OCI-LY7 (cell line): ENCODE data around the gene SYTL3. TPM values are rescaled to one million over a fixed set of nuclear protein-coding genes. Genes with fewer than 3 reads are reported as not detected.

Experiments
- BruUV-seq: library from RNA; stranded (reverse); fragments of 400-500 nt; replicated peaks from 2 replicates; lab custom pipeline; 2021; lab: Mats Ljungman, UMichigan
- CTCF ChIA-PET: fragments of 300-600 bp; sonication (Branson Sonifier 250); formaldehyde crosslinking; loops from one replicate; lab custom pipeline; 2022; ENCODE audit warnings: antibody characterized with exemption; ENCODE audit not compliant: unreplicated experiment; lab: Charles Lee
- POLR2A ChIA-PET: fragments of 300-600 bp; sonication (Branson Sonifier 250); formaldehyde crosslinking; loops from one replicate; lab custom pipeline; 2022; ENCODE audit warnings: antibody characterized with exemption; lab: Charles Lee
- DNase-seq: peaks from one replicate; pipeline ENCODE4 v3.0.0-alpha.2; 2015; ENCODE audit warnings: low spot score
- H2AFZ ChIP-seq: fragments of 200-600 bp; sonication (generic), shearing (Covaris generic); 2 replicates; pipeline ENCODE4 v1.6.1; 2014; ENCODE audit warnings: mild to moderate bottlenecking, antibody characterized with exemption, low read length, moderate library complexity
- H3K27ac ChIP-seq: fragments of 200-600 bp; sonication (generic); 2 replicates; pipeline ENCODE4 v1.5.1; 2014; ENCODE audit warnings: mixed run types, low read depth, mild to moderate bottlenecking, moderate library complexity, low read length, inconsistent platforms; ENCODE audit not compliant: poor library complexity, severe bottlenecking
- H3K36me3 ChIP-seq: fragments of 200-600 bp; sonication (generic); 2 replicates; pipeline ENCODE4 v1.6.1; 2014; ENCODE audit warnings: mild to moderate bottlenecking, antibody characterized with exemption, low read length, moderate library complexity, mixed read lengths; ENCODE audit not compliant: insufficient read depth
- H3K4me1 ChIP-seq: fragments of 200-600 bp; sonication (generic); 2 replicates; pipeline ENCODE4 v1.5.1; 2014; ENCODE audit warnings: mild to moderate bottlenecking, low read length; ENCODE audit not compliant: insufficient read depth, poor library complexity, severe bottlenecking
- H3K4me2 ChIP-seq: fragments of 200-600 bp; sonication (generic); 2 replicates; pipeline ENCODE4 v1.6.1; 2014; ENCODE audit warnings: mild to moderate bottlenecking, low read length
- H3K4me3 ChIP-seq: fragments of 200-600 bp; sonication (generic); 2 replicates; pipeline ENCODE4 v1.5.1; 2014; ENCODE audit warnings: mild to moderate bottlenecking, low read depth, low read length; ENCODE audit not compliant: poor library complexity, severe bottlenecking
- H3K79me2 ChIP-seq: fragments of 200-600 bp; sonication (generic); 2 replicates; pipeline ENCODE4 v1.6.1; 2016; ENCODE audit warnings: low read depth, mild to moderate bottlenecking, low read length, moderate library complexity, mixed read lengths; ENCODE audit not compliant: insufficient read depth
- H3K9me2 ChIP-seq: fragments of 200-600 bp; sonication (generic); 2 replicates; pipeline ENCODE4 v1.6.1; 2016; ENCODE audit warnings: mild to moderate bottlenecking, low read length, mixed read lengths; ENCODE audit not compliant: insufficient read depth
- H3K9me3 ChIP-seq: fragments of 200-600 bp; sonication (generic); 2 replicates; pipeline ENCODE4 v1.6.1; 2014; ENCODE audit warnings: mild to moderate bottlenecking, mixed run types, low read length, mixed read lengths
- H4K20me1 ChIP-seq: fragments of 200-600 bp; sonication (generic); 2 replicates; pipeline ENCODE4 v1.6.1; 2014; ENCODE audit warnings: mild to moderate bottlenecking, antibody characterized with exemption, low read length, moderate library complexity, mixed read lengths; ENCODE audit not compliant: insufficient read depth
- CTCF ChIP-seq: fragments of 200-600 bp; sonication (generic); conservative IDR thresholded peaks from 2 replicates; pipeline ENCODE4 v1.5.1; 2014; ENCODE audit warnings: mild to moderate bottlenecking, antibody characterized with exemption, low read length, moderate library complexity, mixed read lengths
- EZH2phosphoT487 ChIP-seq: fragments of 200-600 bp; sonication (generic); IDR thresholded peaks from 2 replicates; pipeline ENCODE4 v1.6.1; 2018; ENCODE audit warnings: low read depth, borderline replicate concordance, mild to moderate bottlenecking, mixed run types, antibody characterized with exemption, low read length, moderate library complexity, mixed read lengths
- intact Hi-C: fragments of 100-400 bp; cut with micrococcal nuclease; formaldehyde crosslinking; loops from one replicate; pipeline ENCODE4 v1.10.0; 2022; ENCODE audit not compliant: unreplicated experiment
- total RNA-seq, 2 experiments: library from RNA; depleted of rRNA in 1 of 2; stranded (reverse); fragments of >200 nt in 1 of 2; shearing (Covaris generic) in 1 of 2; gene quantifications; 2 replicates each; pipeline ENCODE4 v1.2.3, GENCODE V29; 2014 to 2022

SYTL3 gene
- total RNA-seq, 2 experiments from 2014 or later: 0.32 to 0.89 TPM

GRCh38 chr6:158680015-158680414, 30.2 kb downstream of the SYTL3 start:
- TF ChIP-seq EZH2phosphoT487 (no peak), CTCF (no peak)
- Histone ChIP-seq H3K4me3 (no peak overlapping the region), H3K4me2 (no peak overlapping the region), H3K9me2 (no peaks in the 10 kb centered on the region), H3K4me1 (no peaks in the 10 kb centered on the region), H3K79me2 (no peaks in the 10 kb centered on the region), H3K9me3 (no peaks in the 10 kb centered on the region), H2AFZ (no peak overlapping the region), H3K36me3 (no peaks in the 10 kb centered on the region), H3K27ac (no peak overlapping the region), H4K20me1 (no peaks in the 10 kb centered on the region)
- DNase-seq: no peak
- ChIA-PET POLR2A (interaction anchor here (0.6 kb wide), 1 partner anchor 468 kb away, joined by 3 read pairs; no protein-coding TSS in a partner anchor), CTCF (interaction anchor here (0.6 kb wide), 1 partner anchor 109 kb away, joined by 7 read pairs; no protein-coding TSS in a partner anchor)
- no TSS peak for BruUV-seq
- intact Hi-C loops: no loop called here

GRCh38 chr6:158680481-158680880, 30.6 kb downstream of the SYTL3 start:
- no peaks in the 10 kb centered on the region for H3K9me3 ChIP-seq
- TF ChIP-seq CTCF: no peak
- TF ChIP-seq EZH2phosphoT487: no peak
- no peak overlapping the region for H3K4me3 ChIP-seq
- no peak overlapping the region for H3K4me2 ChIP-seq
- BruUV-seq: no TSS peak
- H2AFZ ChIP-seq: no peak overlapping the region
- H3K4me1 ChIP-seq: no peaks in the 10 kb centered on the region
- no peak overlapping the region for H3K27ac ChIP-seq
- H4K20me1 ChIP-seq: no peaks in the 10 kb centered on the region
- ChIA-PET POLR2A (interaction anchor here (0.6 kb wide), 1 partner anchor 468 kb away, joined by 3 read pairs; no protein-coding TSS in a partner anchor), CTCF (interaction anchor here (0.6 kb wide), 1 partner anchor 109 kb away, joined by 7 read pairs; no protein-coding TSS in a partner anchor)
- H3K36me3 ChIP-seq: no peaks in the 10 kb centered on the region
- no peaks in the 10 kb centered on the region for H3K9me2 ChIP-seq
- no peaks in the 10 kb centered on the region for H3K79me2 ChIP-seq
- DNase-seq: no peak
- intact Hi-C loops: no loop called here

GRCh38 chr6:158684311-158684710, 34.5 kb downstream of the SYTL3 start:
- intact Hi-C loops: no loop called here
- H3K79me2 ChIP-seq: no peaks in the 10 kb centered on the region
- no peak overlapping the region for H2AFZ ChIP-seq
- no peaks in the 10 kb centered on the region for H3K9me2 ChIP-seq
- POLR2A ChIA-PET: interaction anchor here (0.7 kb wide), 1 partner anchor 25 kb away, joined by 4 read pairs; no protein-coding TSS in a partner anchor
- H3K4me1 ChIP-seq: no peaks in the 10 kb centered on the region
- no peaks in the 10 kb centered on the region for H3K9me3 ChIP-seq
- CTCF ChIA-PET: no interaction called here
- DNase-seq: no peak
- H3K36me3 ChIP-seq: no peaks in the 10 kb centered on the region
- H4K20me1 ChIP-seq: no peaks in the 10 kb centered on the region
- no TSS peak for BruUV-seq
- no peak overlapping the region for H3K27ac ChIP-seq
- TF ChIP-seq CTCF: no peak
- no peak for TF ChIP-seq EZH2phosphoT487
- no peak overlapping the region for H3K4me2 ChIP-seq
- no peak overlapping the region for H3K4me3 ChIP-seq
